Esophagus muscularis mucosa (tissue), 4 donors: ENCODE data around the gene CAMSAP2.

Experiments used
- EP300 ChIP-seq: sonication (generic); formaldehyde crosslinking; IDR thresholded peaks from one replicate; pipeline ENCODE4 v1.6.1; 2017; ENCODE audit warnings: antibody characterized with exemption
- POLR2A ChIP-seq: fragments of 450-650 bp; IDR thresholded peaks from one replicate; pipeline ENCODE4 v1.6.1; 2017; ENCODE audit warnings: antibody characterized with exemption, moderate library complexity, mild to moderate bottlenecking, low read depth
- TF ChIP-seq, protein P1 (sequence below), 3 experiments: fragments of 200-600 bp in 2 of 3; fragments of 450-650 bp in 1 of 3; sonication (generic) in 2 of 3; IDR thresholded peaks; one replicate each; pipeline ENCODE4 v1.5.1; 2017 to 2019; ENCODE audit warnings: antibody characterized with exemption in 3 of 3, mild to moderate bottlenecking in 2 of 3, moderate library complexity in 1 of 3

- TF ChIP-seq, protein P1, sequence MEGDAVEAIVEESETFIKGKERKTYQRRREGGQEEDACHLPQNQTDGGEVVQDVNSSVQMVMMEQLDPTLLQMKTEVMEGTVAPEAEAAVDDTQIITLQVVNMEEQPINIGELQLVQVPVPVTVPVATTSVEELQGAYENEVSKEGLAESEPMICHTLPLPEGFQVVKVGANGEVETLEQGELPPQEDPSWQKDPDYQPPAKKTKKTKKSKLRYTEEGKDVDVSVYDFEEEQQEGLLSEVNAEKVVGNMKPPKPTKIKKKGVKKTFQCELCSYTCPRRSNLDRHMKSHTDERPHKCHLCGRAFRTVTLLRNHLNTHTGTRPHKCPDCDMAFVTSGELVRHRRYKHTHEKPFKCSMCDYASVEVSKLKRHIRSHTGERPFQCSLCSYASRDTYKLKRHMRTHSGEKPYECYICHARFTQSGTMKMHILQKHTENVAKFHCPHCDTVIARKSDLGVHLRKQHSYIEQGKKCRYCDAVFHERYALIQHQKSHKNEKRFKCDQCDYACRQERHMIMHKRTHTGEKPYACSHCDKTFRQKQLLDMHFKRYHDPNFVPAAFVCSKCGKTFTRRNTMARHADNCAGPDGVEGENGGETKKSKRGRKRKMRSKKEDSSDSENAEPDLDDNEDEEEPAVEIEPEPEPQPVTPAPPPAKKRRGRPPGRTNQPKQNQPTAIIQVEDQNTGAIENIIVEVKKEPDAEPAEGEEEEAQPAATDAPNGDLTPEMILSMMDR (IDR thresholded peaks at IDR 0.05) = no peak
- no peak for TF ChIP-seq POLR2A
- no peak for TF ChIP-seq EP300
Observed at GRCh38 chr1:200874694-200875093, 136.0 kb downstream of the CAMSAP2 start.
